H7 (cell line): ENCODE results near the gene LIN7A. TPM values are rescaled to one million over a fixed set of nuclear protein-coding genes. Genes with fewer than 3 reads are reported as not detected.

ENCODE experiments used
- DNase-seq: peaks from one replicate; pipeline ENCODE4 v3.0.0; 2012
- H3K27me3 ChIP-seq: 2 replicates; pipeline ENCODE4 v1.6.0; 2011; ENCODE audit warnings: mild to moderate bottlenecking, low read length; ENCODE audit not compliant: control insufficient read depth, insufficient read depth
- H3K36me3 ChIP-seq: replicated peaks from 2 replicates; pipeline ENCODE4 v1.5.1; 2011; ENCODE audit warnings: low read length; ENCODE audit not compliant: control insufficient read depth, insufficient read depth
- H3K4me3 ChIP-seq: 2 replicates; pipeline ENCODE4 v1.5.1; 2011; ENCODE audit warnings: low read depth, mild to moderate bottlenecking, control low read depth, low read length, moderate library complexity; ENCODE audit not compliant: insufficient read depth
- total RNA-seq: library from RNA; depleted of rRNA; stranded (reverse); fragments of >200 nt; shearing (Covaris generic); gene quantifications from 2 replicates; pipeline ENCODE4 v1.2.3, GENCODE V29; 2014

The LIN7A gene
- total RNA-seq, 1 experiment from 2014 or later = 7.6 TPM

GRCh38 chr12:80825506-80825905 is 112.2 kb downstream of the LIN7A start:
- Histone ChIP-seq H3K36me3 (no peaks in the 10 kb centered on the region), H3K27me3 (no peaks in the 10 kb centered on the region), H3K4me3 (no peak overlapping the region)
- no peak for DNase-seq

GRCh38 chr12:80823393-80823792 is 114.3 kb downstream of the LIN7A start:
- H3K4me3 ChIP-seq = no peak overlapping the region
- no peaks in the 10 kb centered on the region for H3K36me3 ChIP-seq
- DNase-seq = no peak
- no peaks in the 10 kb centered on the region for H3K27me3 ChIP-seq

- peak; percentile 44 for DNase-seq
- Histone ChIP-seq H3K36me3 (no peaks in the 10 kb centered on the region), H3K4me3 (no peak overlapping the region), H3K27me3 (no peaks in the 10 kb centered on the region)
Observed at GRCh38 chr12:80821513-80822000, 116.2 kb downstream of the LIN7A start.

DNA sequence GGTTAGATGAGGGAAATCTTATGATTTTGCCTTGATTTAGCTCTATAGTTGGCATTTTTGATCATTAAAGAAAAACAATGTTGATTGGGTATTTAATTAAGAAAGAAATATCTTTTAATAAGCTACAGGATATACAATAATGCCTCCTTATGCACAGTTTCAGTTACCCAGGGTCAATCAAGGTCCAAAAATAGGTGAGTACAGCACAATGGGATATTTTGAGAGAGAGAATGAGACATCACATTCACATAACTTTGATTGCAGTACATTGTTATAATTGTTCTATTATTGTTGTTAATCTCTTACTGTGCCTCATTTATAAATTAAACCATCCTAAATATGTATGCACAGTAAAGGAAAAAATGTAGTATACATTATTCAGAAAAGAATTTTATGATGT is 118.9 kb downstream of the LIN7A start:
- Histone ChIP-seq H3K27me3 (no peaks in the 10 kb centered on the region), H3K4me3 (no peak overlapping the region), H3K36me3 (no peaks in the 10 kb centered on the region)
- no peak for DNase-seq

DNA sequence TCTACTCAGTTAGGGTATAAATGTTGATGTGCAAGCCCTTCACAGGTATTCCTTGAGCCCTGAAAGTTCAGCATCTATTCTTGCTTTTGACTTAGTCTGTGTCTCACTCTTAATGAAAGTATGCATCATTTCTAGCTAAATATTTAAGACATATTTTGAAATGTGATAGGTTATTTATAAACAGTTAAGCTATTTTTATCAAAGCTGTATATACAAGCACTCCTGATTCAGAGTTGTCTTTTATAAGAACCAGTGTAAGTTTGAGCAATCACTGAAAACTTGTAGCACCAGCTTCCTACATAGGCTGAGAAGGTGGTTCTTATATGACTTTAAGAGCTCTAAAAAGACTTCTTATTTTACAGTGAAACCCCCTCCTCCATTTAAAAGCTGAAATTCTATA is 122.4 kb downstream of the LIN7A start:
- H3K27me3 ChIP-seq = no peaks in the 10 kb centered on the region
- DNase-seq = no peak
- H3K36me3 ChIP-seq = no peaks in the 10 kb centered on the region
- H3K4me3 ChIP-seq = no peak overlapping the region

DNA sequence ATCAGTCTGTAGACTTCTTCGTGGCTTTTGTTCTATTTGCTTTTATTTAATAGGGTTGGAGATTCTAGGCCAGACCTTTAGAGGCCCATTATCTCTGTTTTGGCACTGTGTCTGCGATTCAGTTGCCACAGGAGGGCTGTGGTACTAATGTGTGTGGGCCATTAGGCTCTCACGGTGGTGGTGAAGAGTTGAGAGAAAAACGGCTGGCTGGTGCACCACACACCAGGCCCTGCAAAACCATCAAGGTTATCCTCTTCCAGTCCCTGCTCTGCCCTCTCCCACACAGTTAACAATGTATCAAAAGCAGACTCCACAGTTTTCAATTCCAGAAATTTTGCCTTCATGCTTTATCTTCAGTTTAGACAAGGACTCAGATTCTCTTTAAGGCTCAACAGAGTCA is 123.3 kb downstream of the LIN7A start:
- DNase-seq = no peak
- Histone ChIP-seq H3K27me3 (no peaks in the 10 kb centered on the region), H3K4me3 (no peak overlapping the region)

DNA sequence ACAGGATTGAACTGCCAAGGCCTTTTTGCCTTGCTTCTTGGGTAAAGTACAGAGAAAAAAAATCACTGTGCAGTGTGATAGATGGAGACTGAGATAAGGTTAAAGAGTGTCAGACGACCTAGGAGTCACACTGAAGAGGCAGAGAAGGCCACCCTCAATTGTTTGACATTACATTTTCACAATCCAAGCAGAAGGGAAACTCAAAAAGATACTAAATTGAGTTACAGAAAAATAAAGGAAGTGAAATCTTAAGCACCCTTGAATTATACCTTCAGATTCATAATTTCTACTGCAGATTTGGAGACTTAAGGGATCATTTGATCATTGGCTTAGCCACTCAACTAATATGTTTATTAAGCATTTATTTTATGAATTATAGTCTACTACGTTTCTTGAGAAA is 123.9 kb downstream of the LIN7A start:
- H3K36me3 ChIP-seq = no peaks in the 10 kb centered on the region
- H3K27me3 ChIP-seq = no peaks in the 10 kb centered on the region
- no peak overlapping the region for H3K4me3 ChIP-seq
- no peak for DNase-seq

More for the DNA sequence above, 123.3 kb downstream of the LIN7A start:
- no peaks in the 10 kb centered on the region for H3K36me3 ChIP-seq

DNA sequence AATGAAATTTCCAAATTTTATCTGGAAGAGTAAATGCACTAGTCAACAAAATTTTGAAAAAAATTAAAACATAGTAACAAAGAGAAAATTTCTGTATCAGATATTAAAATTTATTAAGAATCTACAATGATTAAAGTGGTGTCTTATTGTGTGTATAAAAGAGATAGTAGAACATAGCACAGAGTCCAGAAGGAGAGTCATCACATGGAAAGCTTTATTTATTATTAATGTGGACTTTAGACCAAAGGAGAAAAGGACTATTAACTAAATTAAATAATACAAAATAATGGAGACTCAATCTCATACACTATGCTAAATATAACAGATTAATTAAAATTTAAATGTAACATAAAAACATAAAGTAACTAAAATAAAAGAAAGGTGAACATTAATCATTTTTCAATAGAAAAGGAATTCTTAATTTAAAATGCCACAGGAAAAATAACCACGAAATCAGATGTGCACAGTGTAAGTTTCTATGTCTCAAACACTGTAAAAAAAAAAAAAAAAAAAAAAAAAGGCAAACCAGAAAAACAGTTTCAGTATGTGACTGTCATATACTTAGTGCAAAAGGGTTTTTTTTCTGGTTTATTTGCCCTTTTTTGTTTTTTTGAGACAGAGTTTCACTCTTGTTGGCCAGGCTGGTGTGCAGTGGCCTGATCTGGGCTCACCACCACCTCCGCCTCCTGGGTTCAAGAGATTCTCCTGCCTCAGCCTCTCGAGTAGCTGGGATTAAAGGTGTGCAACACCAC is 125.6 kb downstream of the LIN7A start:
- no peak for DNase-seq
- H3K27me3 ChIP-seq = no peaks in the 10 kb centered on the region
- H3K36me3 ChIP-seq = no peaks in the 10 kb centered on the region
- H3K4me3 ChIP-seq = no peak overlapping the region

DNA sequence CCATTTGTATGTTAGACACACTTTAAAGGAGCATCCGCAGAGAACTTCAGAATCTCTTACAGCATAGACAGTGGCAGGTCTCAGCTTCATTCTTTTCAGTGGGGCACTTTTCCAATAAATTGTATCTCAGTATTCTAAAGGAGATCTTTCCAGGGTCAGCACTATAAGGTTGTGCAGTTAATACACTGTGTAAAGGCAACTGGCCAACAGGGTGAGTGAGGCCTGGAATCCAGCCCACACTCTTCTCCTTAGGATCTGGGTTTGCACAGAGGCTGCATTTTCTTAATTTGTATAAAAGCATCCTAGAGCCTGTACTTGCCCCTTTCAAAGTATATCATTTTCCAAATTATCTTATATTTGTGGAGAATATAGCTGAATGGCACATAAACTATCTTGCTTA is 126.9 kb downstream of the LIN7A start:
- H3K27me3 ChIP-seq = no peaks in the 10 kb centered on the region
- no peak for DNase-seq
- H3K4me3 ChIP-seq = no peak overlapping the region
- H3K36me3 ChIP-seq = no peaks in the 10 kb centered on the region

DNA sequence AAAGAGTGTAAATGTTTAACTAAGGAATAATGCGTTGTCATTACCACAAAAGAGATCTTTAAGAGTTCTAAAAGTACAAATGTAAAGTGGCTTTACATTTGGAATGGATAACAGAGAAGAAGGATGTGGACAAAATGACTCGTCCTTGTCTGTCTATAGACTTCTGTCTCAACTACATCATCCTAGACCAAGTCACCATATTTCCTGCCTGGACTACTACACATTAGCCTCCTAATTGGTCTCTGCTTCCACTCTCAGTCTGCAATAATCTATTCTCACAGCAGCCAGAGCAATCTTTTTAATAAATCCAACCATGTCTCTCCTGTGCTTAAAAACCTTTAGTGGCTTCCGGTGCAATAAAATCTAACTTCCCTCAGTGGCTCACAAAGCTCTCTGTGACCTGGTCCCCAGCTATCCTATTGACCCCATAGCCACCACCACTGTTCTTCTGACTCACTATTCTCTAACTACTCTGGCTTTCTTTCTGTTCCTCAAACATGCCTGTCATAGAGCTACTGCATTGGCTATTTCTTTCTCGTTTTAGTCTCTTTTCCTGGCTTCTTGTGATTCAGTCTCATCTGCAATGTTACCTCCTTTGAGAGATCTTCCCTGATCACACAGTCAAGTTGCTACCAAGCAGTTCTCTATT is 130.0 kb downstream of the LIN7A start:
- no peaks in the 10 kb centered on the region for H3K36me3 ChIP-seq
- H3K4me3 ChIP-seq = no peak overlapping the region
- H3K27me3 ChIP-seq = no peaks in the 10 kb centered on the region
- DNase-seq = no peak

DNA sequence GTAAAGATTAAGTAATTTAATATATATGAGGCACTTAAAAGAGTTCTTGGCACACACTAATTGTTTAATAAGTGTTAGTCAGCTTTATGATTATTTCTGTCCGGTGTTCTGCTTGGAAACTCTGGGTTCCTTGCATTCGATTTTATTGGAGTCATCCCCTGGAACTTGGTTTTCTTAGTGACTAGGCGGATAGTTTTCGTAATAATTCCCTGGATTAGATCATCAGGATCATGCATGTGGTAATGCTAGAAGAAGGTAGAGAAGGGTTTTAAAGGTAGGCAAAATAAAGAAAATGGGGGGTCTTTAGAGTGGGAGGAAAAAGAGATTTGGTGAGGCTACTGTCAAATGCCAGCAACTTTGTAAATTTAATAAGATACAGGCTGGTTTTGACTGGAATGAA is 132.6 kb downstream of the LIN7A start:
- no peak overlapping the region for H3K4me3 ChIP-seq
- H3K27me3 ChIP-seq = no peaks in the 10 kb centered on the region
- H3K36me3 ChIP-seq = no peaks in the 10 kb centered on the region
- no peak for DNase-seq

DNA sequence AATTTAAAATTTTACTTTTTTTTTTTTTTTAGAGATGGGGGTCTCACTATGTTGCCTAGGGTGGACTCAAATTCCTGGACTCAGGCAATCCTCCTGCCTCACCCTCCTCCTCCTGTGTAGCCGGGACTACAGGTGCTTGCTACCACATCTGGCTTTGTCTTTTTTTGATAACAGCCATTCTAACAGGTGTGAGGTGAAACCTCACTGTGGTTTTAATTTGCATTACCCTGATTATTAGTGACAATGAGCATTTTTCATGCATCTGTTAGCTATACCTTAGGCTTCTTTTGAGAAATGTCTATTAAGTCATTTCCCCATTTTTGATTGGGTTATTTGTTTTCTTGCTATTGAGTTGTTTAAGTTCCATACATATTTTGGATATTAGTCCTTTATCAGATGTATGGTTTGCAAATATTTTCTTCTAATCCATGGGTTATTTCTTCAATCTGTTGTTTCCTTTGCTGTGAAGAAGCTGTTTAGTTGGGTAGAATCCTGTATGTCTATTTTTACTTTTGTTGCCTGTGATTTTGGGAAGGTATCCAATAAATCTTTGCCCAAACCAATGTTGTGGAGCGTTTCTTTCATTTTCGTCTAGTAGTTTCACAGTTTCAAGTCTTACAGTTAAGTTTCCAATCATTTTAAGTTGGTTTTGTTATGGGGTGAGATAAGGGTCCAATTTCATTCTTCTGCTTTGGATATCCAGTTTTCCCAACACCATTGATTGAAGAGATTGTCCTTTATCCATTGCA is 134.9 kb downstream of the LIN7A start:
- DNase-seq = no peak
- no peaks in the 10 kb centered on the region for H3K27me3 ChIP-seq

GRCh38 chr12:80798281-80798680 is 139.5 kb downstream of the LIN7A start:
- no peak overlapping the region for H3K4me3 ChIP-seq
- no peaks in the 10 kb centered on the region for H3K27me3 ChIP-seq
- H3K36me3 ChIP-seq = no peaks in the 10 kb centered on the region
- DNase-seq = no peak

More for the DNA sequence above, 134.9 kb downstream of the LIN7A start:
- no peaks in the 10 kb centered on the region for H3K36me3 ChIP-seq
- no peak overlapping the region for H3K4me3 ChIP-seq

- Histone ChIP-seq H3K27me3 (no peaks in the 10 kb centered on the region), H3K4me3 (no peak overlapping the region), H3K36me3 (no peaks in the 10 kb centered on the region)
- DNase-seq = no peak
Observed at GRCh38 chr12:80794551-80794950, 143.2 kb downstream of the LIN7A start.

- Histone ChIP-seq H3K36me3 (no peaks in the 10 kb centered on the region), H3K4me3 (no peak overlapping the region), H3K27me3 (no peaks in the 10 kb centered on the region)
- no peak for DNase-seq
Observed at GRCh38 chr12:80792861-80793260, 144.9 kb downstream of the LIN7A start.
